HG02798 (cell line): ENCODE data around the gene SFT2D2.

ENCODE experiments used
- ATAC-seq: cut with Tn5 transposase; IDR thresholded peaks from one replicate; pipeline ENCODE4 v1.9.1; 2021; ENCODE audit warnings: mild to moderate bottlenecking; ENCODE audit not compliant: unreplicated experiment, poor library complexity

Gene SFT2D2

DNA sequence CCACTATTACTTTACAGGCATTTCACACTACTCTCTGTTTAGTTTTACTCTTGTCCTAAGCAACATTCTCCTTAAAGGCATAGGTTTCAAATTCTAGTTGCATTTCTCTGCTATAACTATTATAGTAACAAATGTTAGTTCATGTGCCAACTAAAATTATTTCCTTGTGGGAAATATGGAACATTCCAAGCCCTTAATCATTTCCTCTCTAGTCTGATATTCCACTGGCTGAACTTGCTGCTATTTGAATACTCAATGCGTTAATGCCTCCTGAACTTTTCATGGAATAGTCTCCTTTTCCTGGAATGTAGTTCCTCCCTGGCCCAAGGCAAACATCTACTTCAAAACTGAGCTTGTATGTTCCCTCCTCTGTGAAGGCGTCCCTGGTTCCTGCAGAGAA, 35.6 kb downstream of the SFT2D2 start:
- no peak for ATAC-seq

DNA sequence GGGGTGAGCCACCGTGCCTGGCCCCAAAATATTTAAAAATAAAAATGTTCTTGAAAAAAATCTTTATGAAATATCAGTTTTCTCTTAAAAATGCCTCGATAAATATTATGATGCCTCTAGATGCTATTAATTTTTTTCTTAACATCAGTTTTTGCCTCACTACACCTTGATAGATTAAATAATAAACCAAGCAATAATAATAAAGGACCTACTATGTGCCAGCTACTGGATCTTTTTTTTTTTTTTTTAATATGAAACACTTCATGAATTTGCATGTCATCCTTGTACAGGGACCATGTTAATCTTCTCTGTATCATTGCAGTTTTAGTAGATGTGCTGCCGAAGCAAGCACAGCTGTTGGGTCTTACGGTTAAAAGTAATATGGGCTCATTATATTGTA, 37.3 kb downstream of the SFT2D2 start:
- no peak for ATAC-seq

DNA sequence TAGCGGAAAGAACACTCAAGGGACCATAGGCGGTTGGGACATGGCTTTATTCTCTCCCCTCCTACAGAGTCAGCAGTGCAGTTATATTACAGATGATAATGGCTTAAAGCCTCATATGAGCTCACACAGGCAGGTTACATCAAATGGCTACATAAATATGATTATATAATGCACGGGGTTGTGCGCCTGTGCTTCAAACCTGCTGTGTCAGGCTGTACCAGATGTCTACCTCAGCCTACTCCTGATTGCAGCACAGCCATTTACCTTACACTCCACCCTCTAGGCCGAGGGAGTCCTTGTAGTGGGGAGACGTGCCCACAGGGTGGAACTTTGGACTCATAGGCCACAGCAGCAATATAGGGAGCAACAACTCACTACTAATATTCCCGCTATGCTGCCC, 38.5 kb downstream of the SFT2D2 start:
- no peak for ATAC-seq

DNA sequence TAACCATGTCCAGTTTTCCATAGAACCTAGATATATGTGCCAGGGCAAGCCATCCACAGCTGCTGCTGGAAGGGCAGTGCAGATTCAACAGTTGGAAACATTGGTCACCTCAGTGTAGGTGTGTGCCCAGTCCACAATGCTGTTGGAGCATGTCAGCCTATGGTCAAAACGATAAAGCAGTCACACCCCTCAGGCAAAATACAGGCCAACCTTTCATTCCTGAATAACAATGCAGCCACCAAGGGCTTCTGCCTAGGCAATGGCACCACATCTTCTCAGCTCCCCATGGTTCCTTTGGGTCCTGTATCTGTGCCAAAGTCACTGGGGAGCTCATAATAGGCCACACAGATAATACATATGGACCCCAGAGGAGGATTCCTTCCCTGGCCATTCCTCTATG, 39.8 kb downstream of the SFT2D2 start:
- ATAC-seq, result no peak

DNA sequence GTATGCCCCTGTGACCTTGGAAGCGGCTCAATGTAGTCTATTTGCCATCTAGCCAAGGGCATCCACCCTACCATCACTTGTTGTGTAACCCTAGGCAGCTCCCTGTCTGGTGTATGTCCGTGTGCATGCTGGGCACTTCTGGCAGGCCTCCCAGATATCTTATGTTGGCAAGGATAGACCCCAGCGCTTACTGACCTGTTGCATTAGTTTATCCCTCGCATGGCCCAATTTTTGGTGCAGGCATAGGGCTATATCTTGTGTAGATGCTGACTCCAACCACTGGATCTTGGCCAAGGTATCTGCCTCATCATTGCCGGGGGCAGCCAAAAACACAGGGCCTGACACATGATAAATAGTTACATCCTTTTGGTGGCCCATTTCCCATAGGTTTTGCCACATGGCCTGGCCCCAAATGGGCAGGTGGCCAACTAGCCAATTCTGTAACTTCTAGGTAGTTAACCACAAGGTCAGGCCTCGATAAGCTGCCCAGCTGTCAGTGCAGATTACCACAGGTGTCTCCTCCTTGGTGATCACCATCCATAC, 40.9 kb downstream of the SFT2D2 start:
- ATAC-seq, result no peak

DNA sequence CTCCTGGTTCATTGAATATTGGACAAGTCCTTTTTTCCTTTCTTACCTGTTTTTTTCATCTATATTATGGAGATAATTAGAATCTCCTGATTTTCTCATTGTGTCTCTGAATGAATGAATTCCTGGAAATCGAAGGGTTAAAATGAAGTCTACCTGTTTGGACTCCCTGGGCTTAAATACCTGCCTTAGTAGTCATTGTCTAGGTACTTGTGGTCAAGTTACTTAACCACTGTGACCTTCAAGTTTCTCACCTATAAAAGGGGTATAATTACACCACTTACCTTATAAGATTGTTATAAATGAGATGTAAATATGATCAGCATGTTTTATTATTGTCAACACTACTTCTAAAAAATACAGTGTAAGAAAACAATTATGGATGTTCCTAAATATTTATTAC, 45.8 kb downstream of the SFT2D2 start:
- no peak for ATAC-seq

DNA sequence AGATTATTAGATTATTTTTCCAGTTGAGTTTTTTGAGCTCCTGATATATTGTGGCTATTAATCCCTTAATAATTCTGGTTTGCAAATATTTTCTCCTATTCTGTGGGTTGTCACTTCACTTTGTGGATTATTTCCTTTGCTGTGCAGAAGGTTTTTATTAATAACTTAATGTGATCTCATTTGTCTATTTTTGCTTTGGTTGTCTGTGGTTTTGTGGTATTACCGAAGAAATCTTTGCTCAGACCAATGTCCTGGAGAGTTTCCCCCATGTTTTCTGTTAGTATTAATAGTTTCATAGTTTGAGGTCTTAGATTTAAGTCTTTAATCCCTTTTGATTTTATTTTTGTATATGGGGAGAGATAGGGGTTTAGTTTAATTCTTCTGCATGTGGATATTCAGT, 47.8 kb downstream of the SFT2D2 start:
- no peak for ATAC-seq

DNA sequence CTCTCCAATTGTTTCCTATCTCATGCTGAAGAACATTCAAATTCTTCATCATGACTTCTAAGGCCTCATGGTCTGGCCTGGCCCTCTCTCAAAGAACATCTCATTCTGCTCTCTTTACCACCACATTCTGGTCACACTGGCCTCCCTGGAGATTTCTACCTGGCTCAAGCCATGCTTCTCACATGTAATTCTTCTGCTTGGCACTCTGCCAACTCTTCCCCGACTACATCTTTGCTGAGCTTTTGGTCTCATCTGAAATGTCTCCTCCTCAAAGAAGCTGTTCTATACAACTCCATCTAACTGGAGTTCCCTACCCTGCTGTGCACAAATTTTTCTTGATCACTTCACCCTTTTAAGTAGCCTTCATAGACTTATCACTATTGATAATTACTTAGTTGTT, 53.4 kb downstream of the SFT2D2 start:
- no peak for ATAC-seq

DNA sequence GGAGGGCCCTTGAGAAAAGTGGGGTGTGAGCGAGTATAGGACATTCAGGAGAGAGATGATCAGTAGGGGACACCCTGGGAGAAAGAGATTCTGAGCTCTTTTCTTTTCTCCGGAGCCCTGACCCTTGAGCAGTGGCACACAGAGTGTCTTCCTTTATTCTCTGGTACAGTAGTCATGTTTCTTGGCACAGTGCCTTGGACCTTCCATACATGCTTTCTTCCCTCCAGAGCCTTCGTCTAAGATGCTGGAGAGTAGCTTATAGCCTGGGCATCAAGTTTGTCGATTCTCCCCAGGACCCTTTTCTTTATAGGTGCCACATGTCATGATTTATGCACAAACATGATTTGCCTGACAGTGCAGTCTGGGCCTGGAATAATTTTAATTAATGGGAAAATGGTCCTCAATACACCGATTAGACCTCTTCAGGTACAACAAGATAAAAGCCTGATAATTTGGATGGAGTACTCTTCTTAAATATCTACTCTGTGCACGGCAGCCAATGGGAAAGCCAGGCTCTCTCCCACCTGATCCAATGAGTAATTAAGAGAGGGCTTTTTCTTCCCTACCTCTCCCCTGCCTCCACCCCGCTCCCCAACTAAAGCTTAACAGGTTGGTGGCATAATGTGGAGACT, 54.6 kb downstream of the SFT2D2 start, which contains the start of gene TBX19:
Gene TBX19, plus strand, starts transcription at position 582 of the 632 bp plus-strand sequence. CDS start 214 bp downstream, outside the sequence.
- ATAC-seq, result no peak

DNA sequence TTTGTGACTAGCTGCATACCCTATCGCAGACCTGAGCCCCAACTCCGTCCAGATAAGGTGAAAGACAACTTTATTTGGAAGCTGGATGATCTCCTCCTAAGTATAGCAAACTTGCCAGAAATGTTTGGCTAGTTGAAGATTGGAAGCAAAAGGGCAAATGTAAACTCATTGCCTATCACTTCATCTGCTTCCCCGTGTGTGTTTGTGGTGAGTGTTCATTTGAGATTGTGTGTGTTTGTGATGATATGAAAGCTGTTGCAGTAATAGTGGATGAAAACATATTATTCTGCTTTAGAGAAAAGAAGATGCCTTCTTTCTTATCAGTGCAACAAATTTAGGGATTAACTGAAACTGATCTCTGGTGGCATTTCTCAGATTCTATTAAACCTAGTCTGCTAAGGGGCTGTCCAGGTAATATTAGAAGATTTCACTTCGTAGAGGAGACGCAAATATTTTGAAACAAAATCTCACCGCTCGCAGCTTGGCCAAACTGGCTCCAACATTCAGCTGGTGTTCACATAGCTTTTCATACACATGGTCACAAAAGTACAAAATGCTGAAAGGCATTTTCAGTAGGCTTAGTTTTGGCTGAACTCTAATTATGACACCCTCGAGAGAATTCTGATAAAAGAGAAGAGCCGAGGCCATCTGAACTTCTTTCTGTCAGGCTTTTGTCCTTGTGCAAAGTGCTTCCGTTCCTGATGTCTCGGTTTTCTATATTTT, 56.0 kb downstream of the SFT2D2 start:
- ATAC-seq, result no peak

DNA sequence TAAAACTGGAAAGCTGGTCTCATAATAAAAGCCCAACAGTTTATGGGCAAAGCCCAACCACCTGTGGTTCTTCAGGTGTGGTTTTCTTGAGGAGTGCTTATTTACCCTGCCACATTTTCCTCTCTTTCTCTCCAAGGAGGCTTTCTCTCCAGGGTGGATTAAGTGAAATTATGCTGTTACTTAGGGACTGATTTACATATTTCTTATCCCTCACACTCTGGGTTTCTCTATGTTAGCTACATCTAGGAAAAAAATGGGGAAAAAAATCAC, 59.7 kb downstream of the SFT2D2 start:
- ATAC-seq, result no peak

DNA sequence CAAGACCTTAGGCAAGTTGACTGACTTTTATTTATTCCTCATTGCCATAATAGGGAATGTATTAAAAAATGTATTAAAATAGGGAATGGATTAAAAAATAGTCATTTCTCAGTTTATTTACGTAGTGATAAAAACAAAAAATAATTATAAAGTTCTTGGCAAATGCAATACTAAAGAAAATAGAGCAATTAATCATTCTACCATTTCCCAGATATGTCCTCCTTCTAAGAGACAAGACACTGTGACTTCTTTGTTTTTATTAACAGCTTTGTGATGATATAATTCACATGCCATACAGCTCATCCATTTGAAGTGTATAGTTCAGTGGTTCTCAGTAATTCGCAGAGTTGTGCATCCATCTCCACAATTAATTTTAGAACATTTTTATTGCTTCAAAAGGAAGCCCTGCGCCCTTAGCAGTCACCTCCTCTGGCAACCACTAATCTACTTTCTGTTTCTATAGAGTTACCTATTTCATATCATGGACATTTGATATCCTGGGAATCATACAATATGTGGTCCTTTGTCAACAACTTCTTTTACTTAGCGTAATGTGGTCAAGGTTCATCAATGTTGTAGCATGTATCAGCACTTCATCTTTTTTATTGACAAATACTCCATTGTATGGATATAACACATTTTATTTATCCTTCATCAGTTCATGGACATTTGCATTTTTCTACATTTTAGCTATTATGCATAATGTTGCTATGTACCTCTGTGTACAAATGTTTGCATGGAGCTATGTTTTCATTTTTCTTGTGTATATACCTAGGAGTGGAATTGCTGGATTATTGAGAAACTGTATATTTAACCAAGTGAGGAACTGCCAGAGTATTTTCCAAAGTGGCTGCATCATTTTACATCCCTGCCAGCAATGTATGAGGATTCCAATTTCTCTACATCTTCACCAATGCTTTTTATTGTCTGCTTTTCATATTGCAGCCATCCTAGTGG, 60.4 kb downstream of the SFT2D2 start:
- no peak for ATAC-seq

DNA sequence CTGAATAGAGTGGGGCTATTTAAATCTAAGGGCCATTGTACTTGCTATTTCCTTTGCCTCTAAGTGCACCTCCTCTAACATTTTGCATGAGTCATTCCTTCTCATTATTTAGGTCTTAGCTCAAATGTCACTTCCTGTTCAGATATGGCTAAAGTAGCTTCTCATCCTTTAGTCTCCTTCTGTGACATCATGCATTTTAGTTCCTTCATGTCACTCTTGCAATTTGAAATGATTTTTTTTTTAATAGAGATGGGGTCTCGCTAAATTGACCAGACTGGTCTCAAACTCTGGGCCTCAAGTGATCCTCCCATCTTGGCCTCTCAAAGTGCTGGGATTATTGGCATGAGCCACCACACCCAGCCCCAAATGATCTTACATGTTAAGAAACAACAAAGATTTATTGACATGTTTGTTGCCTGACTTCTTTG, 61.4 kb downstream of the SFT2D2 start:
- ATAC-seq, result no peak

DNA sequence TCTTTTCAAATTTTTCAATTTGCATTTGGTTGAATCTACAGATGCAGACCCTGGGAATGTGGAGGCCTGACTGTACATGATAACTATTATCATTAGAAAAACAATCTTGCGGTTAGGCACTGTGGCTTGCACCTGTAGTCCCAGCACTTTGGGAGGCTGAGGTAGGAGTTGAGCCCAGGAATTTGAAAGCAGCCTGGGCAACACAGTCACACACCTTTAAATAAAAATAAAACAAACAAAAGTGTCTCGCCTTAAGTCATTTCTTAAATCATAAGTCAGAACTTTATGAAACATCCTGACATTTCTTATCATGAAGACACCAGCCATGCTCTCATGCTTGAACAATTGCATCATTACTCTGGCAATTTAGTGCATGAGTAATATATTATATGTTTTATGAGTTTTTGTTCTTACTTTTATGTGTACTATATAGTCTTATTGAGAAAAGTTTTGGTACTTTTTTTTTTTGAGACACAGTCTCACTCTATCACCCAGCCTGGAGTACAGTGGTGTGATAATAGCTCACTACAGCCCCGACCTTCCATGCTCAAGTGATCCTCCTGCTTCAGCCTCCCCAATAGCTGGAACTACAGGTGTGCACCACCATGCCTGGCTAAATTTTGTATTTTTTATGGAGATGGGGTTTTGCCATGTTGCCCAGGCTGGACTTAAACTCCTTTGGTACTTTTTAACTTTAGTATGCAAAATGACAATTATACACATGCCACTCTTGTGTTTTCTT, 62.7 kb downstream of the SFT2D2 start:
- ATAC-seq, result no peak

DNA sequence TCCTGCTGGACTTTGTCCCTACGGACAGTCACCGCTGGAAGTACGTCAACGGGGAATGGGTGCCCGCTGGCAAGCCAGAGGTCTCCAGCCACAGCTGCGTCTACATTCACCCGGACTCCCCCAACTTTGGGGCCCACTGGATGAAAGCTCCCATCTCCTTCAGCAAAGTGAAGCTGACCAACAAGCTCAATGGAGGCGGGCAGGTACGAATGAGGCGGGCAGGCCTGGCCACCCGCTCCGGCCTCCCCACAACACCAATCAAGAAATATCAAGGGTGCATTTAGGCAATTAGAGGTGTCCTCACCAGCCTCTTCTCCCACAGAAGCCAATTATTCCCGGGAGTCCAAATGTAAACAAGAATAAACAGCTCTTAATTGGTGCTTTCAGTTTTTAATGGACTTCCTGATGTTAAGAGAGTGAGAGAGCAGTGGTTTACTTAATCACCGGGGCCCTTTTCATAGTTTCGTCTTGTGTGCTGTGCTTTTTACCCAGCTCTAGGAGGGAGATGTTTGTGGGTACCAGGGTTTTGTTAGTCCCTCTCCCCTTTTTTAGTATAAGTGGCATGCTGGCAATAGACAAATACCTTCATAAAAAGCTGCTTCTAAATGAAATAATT, 65.5 kb downstream of the SFT2D2 start:
- ATAC-seq, result no peak

DNA sequence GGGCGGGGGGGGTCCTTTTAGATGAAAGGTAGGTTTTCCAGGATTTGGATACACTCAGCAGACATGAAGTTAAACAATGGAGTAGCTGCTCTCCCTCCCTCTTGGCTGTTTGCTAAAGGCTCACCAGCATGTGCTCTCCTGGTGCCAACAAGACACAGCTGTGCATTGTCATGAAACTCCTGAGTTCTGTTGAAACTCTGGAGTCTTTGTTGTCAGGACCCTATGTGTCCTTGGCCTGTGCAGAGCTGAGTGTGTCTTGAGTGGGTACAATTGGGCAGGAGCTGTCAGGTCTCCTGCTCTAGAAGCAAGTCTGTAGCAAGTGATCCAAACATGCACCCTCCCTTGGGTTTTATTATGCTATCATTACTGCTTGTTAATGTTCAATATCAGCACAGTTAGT, 67.6 kb downstream of the SFT2D2 start:
- no peak for ATAC-seq

DNA sequence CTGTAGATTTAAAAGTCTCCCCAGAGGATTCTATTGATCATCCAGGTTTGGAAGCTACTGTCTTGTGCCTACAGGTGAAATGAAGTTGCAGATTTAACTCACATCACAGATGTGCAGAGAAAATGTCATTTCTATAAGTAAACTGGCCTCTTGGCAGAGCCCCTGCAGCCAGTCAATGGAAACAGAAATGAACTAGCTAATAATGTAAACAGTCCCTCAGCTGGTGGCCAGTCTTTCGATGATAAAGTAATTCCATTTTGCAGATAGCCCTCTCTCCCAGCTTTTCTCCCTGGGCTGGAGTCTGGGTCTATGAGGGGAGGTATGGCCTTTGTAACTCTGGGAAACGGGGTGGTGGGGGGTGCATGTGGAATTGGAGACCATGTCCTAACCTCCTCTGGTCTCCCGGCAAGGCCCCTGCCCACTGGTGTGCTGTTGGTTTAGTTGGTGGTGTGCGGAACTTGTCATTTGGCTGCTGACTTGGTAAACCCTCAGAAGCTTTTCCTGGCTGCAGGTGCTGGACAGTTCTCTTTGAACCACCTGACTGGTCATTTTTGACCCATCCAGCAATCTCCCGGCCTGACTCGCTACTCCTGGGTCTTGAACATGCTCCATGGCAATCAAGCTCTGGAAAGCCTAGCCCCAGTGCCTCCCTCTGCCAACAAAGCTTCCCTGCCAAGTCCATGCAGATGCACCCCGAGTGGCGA, 69.8 kb downstream of the SFT2D2 start:
- ATAC-seq, result no peak

DNA sequence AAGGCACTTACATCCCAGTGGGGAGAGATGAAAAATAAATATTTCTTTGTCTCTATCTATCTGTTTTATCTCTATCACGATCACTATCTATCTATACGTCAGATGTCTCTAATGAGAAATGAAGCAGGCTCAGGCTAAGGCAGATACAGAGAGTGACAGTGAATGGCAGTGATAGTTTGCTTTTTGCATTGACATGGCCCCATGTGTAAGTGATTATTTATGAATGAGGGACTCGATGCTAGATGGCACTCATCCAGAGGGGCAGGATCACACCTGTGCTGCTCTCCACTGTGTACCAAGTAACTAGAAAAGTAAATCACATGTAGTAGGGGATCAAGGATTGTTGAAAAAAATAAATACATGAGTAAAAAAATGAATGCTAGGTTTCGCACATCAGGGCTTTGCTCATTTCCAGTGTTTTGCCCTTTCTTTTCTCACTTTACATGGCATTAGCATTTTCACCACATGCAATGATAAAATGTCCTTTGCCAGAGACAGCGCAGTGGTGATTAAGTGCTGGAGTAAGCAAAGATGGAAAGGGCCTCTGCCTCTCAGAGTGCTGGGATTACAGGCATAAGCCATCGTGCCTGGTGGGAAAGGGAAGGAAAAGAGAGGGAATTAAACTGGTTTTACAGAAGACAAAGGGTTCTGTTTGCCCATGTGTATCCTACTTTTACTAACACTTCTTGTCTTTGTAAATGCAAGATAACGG, 71.4 kb downstream of the SFT2D2 start:
- ATAC-seq, result no peak

DNA sequence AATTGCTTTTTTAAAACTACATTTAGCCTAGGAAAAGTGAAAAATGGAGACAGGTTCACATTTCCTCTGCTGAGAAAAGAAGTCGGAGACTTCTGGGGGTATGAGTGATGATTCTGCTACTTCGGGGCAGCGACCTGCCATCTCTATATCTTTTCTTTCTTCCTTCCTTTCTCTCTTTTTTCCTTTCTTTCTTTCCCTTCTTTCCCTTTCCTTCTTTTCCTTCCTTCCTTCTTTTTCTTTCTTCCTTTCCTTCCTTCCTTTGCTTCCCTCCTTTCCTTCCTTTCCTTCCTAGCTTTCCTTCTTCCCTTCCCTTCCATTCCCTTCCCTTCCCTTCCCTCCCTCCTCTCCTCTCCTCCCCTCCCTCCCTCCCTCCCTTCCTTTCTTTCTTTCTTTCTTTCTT, 72.6 kb downstream of the SFT2D2 start:
- no peak for ATAC-seq
